ENCODE measurements around the gene PRKCZ.

DNA sequence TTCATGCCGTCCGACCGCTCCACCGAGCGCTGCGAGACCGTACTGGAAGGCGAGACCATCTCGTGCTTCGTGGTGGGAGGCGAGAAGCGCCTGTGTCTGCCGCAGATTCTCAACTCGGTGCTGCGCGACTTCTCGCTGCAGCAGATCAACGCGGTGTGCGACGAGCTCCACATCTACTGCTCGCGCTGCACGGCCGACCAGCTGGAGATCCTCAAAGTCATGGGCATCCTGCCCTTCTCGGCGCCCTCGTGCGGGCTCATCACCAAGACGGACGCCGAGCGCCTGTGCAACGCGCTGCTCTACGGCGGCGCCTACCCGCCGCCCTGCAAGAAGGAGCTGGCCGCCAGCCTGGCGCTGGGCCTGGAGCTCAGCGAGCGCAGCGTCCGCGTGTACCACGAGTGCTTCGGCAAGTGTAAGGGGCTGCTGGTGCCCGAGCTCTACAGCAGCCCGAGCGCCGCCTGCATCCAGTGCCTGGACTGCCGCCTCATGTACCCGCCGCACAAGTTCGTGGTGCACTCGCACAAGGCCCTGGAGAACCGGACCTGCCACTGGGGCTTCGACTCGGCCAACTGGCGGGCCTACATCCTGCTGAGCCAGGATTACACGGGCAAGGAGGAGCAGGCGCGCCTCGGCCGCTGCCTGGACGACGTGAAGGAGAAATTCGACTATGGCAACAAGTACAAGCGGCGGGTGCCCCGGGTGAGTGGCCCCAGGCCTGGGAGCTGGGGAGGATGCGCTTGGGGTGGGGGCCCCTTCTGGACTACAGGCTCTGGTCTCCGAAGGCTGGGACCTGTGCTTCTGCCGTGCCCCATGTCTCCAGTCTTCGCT, 179.0 kb downstream of the PRKCZ start:
- TF ChIP-seq YY1 (IDR thresholded peaks at IDR 0.05; ENCODE audit: insufficient read depth, insufficient read length) (no peak), SUZ12 (IDR thresholded peaks at IDR 0.05; ENCODE audit: extremely low read depth, insufficient read depth, insufficient read length) (no peak), ZNF274 (IDR thresholded peaks at IDR 0.05; ENCODE audit: low read depth, low read length) (no peak)

Data from NT2/D1 (cell line).